HFF-Myc (cell line): ENCODE results near the gene SPRING1.

Source experiments
- DNase-seq: peaks from one replicate; pipeline ENCODE4 v3.0.0-alpha.2; 2011; ENCODE audit warnings: low read depth; ENCODE audit errors: extremely low read depth
- H3K4me3 ChIP-seq: replicated peaks from 2 replicates; pipeline ENCODE4 v1.5.1; 2011; ENCODE audit warnings: low read depth, mild to moderate bottlenecking, control low read depth, low read length
- TF ChIP-seq, protein P1 (sequence below): IDR thresholded peaks from 2 replicates; pipeline ENCODE4 v1.5.1; 2012; ENCODE audit warnings: mild to moderate bottlenecking, low read depth, low read length, control low read depth; ENCODE audit errors: missing control alignments

The SPRING1 gene

DNA sequence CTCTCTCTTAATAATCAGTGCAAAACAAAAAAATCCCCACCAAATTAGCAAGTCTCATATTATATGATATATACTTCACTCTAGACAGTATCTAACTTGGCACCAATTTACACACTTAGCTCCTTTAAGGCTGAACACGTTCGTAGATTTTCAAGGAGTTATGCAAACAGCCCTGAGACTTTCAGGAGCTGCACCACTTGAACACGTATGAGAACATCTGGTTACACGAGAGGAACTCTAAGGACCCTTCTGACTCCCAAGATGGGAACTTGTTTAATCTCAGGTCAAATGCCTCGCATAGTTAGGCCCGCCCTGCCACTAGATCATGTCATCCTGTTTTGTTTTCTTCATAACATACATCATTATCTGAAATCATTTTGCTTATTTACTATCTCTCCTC lies 10.0 kb downstream of the SPRING1 start:
- DNase-seq: no peak
- TF ChIP-seq, protein P1, sequence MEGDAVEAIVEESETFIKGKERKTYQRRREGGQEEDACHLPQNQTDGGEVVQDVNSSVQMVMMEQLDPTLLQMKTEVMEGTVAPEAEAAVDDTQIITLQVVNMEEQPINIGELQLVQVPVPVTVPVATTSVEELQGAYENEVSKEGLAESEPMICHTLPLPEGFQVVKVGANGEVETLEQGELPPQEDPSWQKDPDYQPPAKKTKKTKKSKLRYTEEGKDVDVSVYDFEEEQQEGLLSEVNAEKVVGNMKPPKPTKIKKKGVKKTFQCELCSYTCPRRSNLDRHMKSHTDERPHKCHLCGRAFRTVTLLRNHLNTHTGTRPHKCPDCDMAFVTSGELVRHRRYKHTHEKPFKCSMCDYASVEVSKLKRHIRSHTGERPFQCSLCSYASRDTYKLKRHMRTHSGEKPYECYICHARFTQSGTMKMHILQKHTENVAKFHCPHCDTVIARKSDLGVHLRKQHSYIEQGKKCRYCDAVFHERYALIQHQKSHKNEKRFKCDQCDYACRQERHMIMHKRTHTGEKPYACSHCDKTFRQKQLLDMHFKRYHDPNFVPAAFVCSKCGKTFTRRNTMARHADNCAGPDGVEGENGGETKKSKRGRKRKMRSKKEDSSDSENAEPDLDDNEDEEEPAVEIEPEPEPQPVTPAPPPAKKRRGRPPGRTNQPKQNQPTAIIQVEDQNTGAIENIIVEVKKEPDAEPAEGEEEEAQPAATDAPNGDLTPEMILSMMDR: no peak
- H3K4me3 ChIP-seq: no peak overlapping the region

DNA sequence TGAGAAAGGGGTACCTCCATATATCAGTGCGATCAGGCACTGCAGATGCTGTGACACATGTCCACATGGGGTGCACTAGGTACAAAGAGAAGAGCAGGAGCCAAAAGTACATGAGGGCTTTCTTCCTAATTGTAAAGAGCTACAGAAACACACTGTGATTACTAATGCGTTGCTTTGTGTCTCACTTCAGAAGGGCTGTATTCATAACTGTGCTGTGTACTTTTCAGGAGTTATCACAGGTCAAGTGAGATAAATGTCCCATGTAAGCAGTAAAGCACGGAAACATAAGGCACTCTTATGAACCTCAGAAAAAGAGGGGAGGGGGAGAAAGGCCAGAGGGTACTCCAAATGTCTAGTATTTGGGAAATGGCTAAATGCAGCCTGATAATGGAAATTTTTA lies 10.6 kb downstream of the SPRING1 start:
- no peak overlapping the region for H3K4me3 ChIP-seq
- TF ChIP-seq, protein P1: no peak
- no peak for DNase-seq

DNA sequence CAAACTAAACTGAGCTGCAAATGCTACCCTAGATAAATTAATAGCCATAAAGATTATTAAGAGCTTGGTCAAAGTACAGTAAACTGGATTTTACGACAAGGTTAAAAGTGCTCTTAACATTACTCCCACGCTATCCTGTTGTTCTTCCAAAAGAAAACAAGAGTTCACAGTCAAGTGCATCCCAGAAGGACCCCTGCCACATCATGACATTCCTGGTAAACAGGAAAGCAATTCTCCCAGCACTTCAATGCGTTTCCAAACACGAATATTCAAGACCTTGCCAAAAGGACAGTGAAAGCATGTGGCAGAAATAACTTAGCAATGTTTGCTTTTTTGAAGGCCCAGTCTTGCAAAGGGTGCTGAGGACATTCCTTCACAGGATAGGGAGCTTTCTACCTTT lies 11.2 kb downstream of the SPRING1 start:
- DNase-seq: peak; percentile 6
- no peak overlapping the region for H3K4me3 ChIP-seq
- TF ChIP-seq, protein P1: no peak

DNA sequence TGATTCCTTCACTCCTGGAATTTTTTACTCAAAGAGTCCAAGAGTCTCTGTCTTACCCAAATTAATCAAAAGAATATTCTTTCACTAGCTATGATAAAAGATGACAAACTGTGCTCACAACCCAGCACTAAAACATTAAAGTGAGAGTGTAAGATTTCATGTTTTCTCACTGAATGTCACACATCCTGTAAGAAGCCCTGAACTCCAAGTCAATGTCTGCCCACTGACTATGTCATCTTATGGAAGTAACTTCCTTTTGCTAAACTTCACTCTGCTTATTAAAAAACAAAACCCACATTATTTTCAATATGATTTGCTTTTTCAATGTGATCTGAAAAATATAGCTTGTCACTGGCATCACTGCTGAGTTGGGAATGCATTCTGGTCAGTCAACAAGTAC lies 15.6 kb downstream of the SPRING1 start:
- no peak for DNase-seq
- TF ChIP-seq, protein P1: no peak
- H3K4me3 ChIP-seq: no peak overlapping the region

DNA sequence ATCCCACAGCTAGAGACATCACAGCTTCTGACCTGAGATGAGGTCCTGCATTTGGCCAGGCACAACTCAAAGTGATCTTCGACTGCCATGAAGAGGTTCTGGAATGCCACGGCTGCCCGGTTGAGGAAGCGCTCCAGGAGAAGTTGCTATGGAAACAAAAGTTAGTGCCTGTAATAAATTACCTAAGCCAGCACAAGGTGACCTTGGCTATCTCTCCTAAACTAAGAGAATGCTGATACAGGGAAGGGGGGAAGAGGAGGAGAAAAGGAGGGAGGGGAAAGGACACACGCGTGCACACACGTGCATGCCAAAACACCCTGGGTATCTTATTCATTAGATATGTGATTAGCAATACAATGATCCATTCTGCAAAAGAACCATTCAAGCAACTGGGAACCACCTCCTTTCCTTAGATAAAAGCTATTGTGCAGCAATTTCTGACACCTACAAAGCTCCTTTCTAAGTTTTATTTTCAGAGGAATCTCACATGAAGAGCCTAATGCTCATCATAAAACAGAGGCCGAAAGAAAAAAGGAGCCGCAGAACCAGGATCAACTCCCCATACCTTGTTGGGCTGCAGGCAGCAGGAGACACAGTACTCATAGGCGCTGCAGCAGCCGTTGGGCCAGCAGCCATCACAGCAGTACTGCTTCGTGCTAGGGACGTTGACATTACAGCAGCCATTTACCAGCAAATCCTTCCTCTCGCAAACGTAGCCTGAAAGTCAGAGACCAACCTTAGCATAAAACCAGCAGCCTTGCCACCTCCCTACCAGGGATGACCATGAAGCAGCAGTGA lies 17.9 kb downstream of the SPRING1 start:
- H3K4me3 ChIP-seq: no peak overlapping the region
- no peak for DNase-seq
- TF ChIP-seq, protein P1: no peak

DNA sequence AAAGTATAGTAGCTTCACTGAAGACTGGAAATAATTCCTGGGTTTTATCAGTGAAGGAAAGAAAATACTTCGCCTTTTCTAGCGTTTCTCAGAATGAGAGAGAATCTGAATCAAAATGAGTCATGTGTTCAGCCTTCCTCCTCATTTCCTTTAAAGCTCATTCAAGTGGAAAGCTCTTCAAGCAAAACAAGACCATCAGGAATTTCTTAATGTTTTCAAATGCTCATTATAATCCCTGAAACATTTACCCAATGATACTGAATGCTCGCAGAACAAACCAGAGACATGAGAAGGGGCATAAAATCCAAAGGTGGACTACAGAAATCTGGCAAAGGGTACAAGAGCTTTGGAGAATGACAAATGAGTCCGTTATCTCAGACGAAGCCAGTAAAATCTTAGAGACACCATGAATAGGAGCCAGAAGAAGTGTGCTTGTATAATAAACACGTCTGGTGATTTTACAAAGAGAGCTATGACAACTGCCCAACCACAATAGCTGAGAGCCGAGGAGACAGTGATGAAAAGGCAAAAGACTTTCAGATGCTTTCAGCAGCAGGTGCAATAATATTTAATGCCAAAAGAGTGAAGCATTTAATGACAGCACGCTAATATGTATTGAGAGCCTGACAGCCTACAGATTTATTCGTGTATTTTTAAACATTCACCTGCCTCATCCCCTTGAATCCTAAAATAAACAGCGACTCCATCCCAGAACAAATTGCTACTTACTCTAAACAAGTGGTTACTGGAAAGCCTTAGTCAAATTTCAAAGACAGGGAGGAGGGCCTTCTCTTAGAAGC lies 19.0 kb downstream of the SPRING1 start:
- DNase-seq: no peak
- no peak overlapping the region for H3K4me3 ChIP-seq
- TF ChIP-seq, protein P1: no peak
